Hepatocyte (in vitro differentiated cells): ENCODE results near the gene ETFBKMT. TPM values are rescaled to one million over a fixed set of nuclear protein-coding genes. Genes with fewer than 3 reads are reported as not detected.

ENCODE experiments used
- DNase-seq: peaks from one replicate; pipeline ENCODE4 v3.0.0-alpha.2; 2016; ENCODE audit warnings: low spot score
- H2AFZ ChIP-seq: fragments of 200-600 bp; sonication (generic); 2 replicates; pipeline ENCODE4 v1.6.0; 2016; ENCODE audit warnings: antibody characterized with exemption, mild to moderate bottlenecking
- H3K27ac ChIP-seq: fragments of 200-600 bp; sonication (generic); 2 replicates; pipeline ENCODE4 v1.5.1; 2016; ENCODE audit warnings: mild to moderate bottlenecking
- H3K27me3 ChIP-seq: fragments of 200-600 bp; sonication (generic); 2 replicates; pipeline ENCODE4 v1.6.1; 2016
- H3K36me3 ChIP-seq: fragments of 200-600 bp; sonication (generic); replicated peaks from 2 replicates; pipeline ENCODE4 v1.5.1; 2016; ENCODE audit warnings: low read depth; ENCODE audit not compliant: insufficient read depth
- H3K4me1 ChIP-seq: fragments of 200-600 bp; sonication (generic); 2 replicates; pipeline ENCODE4 v1.5.1; 2016; ENCODE audit warnings: mild to moderate bottlenecking, moderate library complexity; ENCODE audit not compliant: insufficient read depth
- H3K4me2 ChIP-seq: fragments of 200-600 bp; sonication (generic); 2 replicates; pipeline ENCODE4 v1.6.0; 2016
- H3K4me3 ChIP-seq: fragments of 200-600 bp; sonication (generic); 2 replicates; pipeline ENCODE4 v1.5.1; 2016; ENCODE audit warnings: mild to moderate bottlenecking
- H3K79me2 ChIP-seq: fragments of 200-600 bp; sonication (generic); 2 replicates; pipeline ENCODE4 v1.6.0; 2017; ENCODE audit warnings: mild to moderate bottlenecking
- H3K9me2 ChIP-seq: fragments of 200-600 bp; sonication (generic); replicated peaks from 2 replicates; pipeline ENCODE4 v1.6.0; 2017; ENCODE audit warnings: mild to moderate bottlenecking; ENCODE audit not compliant: insufficient read depth
- H3K9me3 ChIP-seq: fragments of 200-600 bp; sonication (generic); 2 replicates; pipeline ENCODE4 v1.5.1; 2016; ENCODE audit warnings: low read depth, mild to moderate bottlenecking
- H4K20me1 ChIP-seq: fragments of 200-600 bp; sonication (generic); 2 replicates; pipeline ENCODE4 v1.6.0; 2016; ENCODE audit warnings: mild to moderate bottlenecking; ENCODE audit not compliant: insufficient read depth, poor library complexity, severe bottlenecking
- CTCF ChIP-seq: fragments of 200-600 bp; sonication (generic); IDR thresholded peaks from 2 replicates; pipeline ENCODE4 v1.5.1; 2016; ENCODE audit warnings: antibody characterized with exemption, mild to moderate bottlenecking; ENCODE audit not compliant: poor library complexity
- EZH2 ChIP-seq: fragments of 200-600 bp; sonication (generic); IDR thresholded peaks from 2 replicates; pipeline ENCODE4 v1.6.1; 2016; ENCODE audit warnings: antibody characterized with exemption, mild to moderate bottlenecking, borderline replicate concordance
- EZH2phosphoT487 ChIP-seq: fragments of 200-600 bp; sonication (generic); IDR thresholded peaks from one replicate; pipeline ENCODE4 v1.6.1; 2018; ENCODE audit warnings: antibody characterized with exemption, mild to moderate bottlenecking, low read depth, moderate library complexity; ENCODE audit not compliant: unreplicated experiment, severe bottlenecking
- WGBS: methylation state at CpG from one replicate; pipeline ENCODE4 v1.1.6; 2016; ENCODE audit warnings: low lambda C conversion rate; ENCODE audit errors: missing lambda C conversion rate; 5-methylcytosine and 5-hydroxymethylcytosine counted together
- polyA plus RNA-seq: library from polyadenylated mRNA; unstranded; fragments of >200 nt; fragmentation: Nextera tagmentation; extraction: Ambion mirVana; gene quantifications from 2 replicates; pipeline ENCODE4 v1.2.1, GENCODE V29; 2016
- total RNA-seq: library from RNA; depleted of rRNA; stranded (reverse); fragments of >200 nt; gene quantifications from 2 replicates; pipeline ENCODE4 v1.2.3, GENCODE V29; 2014

Gene ETFBKMT
- total and polyA plus RNA-seq, 2 experiments from 2014 or later, result 4.7 to 4.9 TPM

GRCh38 chr12:31641509-31642090, 17.9 kb upstream of the ETFBKMT start:
- H3K36me3 ChIP-seq, result no peaks in the 10 kb centered on the region
- no peaks in the 10 kb centered on the region for H3K9me3 ChIP-seq
- no peak overlapping the region for H3K27ac ChIP-seq
- no peak overlapping the region for H3K4me3 ChIP-seq
- no peaks in the 10 kb centered on the region for H4K20me1 ChIP-seq
- WGBS, result 84% methylated on average over 11 of the region's 11 CpGs
- TF ChIP-seq EZH2 (no peak), EZH2phosphoT487 (no peak), CTCF (no peak)
- no peaks in the 10 kb centered on the region for H3K9me2 ChIP-seq
- no peak overlapping the region for H3K4me2 ChIP-seq
- H3K27me3 ChIP-seq, result no peaks in the 10 kb centered on the region
- H3K4me1 ChIP-seq, result no peaks in the 10 kb centered on the region
- H2AFZ ChIP-seq, result no peak overlapping the region
- DNase-seq, result no peak
- H3K79me2 ChIP-seq, result no peaks in the 10 kb centered on the region

GRCh38 chr12:31644536-31644935, 15.0 kb upstream of the ETFBKMT start:
- H3K27ac ChIP-seq, result no peak overlapping the region
- DNase-seq, result no peak
- H3K4me1 ChIP-seq, result no peaks in the 10 kb centered on the region
- H3K36me3 ChIP-seq, result no peaks in the 10 kb centered on the region
- H4K20me1 ChIP-seq, result no peaks in the 10 kb centered on the region
- TF ChIP-seq EZH2phosphoT487 (no peak), EZH2 (no peak), CTCF (no peak)
- H3K9me2 ChIP-seq, result no peaks in the 10 kb centered on the region
- no peaks in the 10 kb centered on the region for H3K9me3 ChIP-seq
- H3K4me3 ChIP-seq, result no peak overlapping the region
- H2AFZ ChIP-seq, result no peak overlapping the region
- H3K4me2 ChIP-seq, result no peak overlapping the region
- WGBS, result 77% methylated on average over 8 of the region's 8 CpGs
- H3K79me2 ChIP-seq, result no peaks in the 10 kb centered on the region
- H3K27me3 ChIP-seq, result no peaks in the 10 kb centered on the region

GRCh38 chr12:31645924-31646323, 13.6 kb upstream of the ETFBKMT start:
- H3K27me3 ChIP-seq, result no peaks in the 10 kb centered on the region
- no peak overlapping the region for H3K4me3 ChIP-seq
- no peaks in the 10 kb centered on the region for H3K9me3 ChIP-seq
- no peak for DNase-seq
- peaks cover 5% of the 10 kb centered on the region for H3K4me1 ChIP-seq
- 87% methylated on average over 5 of the region's 5 CpGs for WGBS
- TF ChIP-seq EZH2, result no peak
- no peak for TF ChIP-seq EZH2phosphoT487
- no peak for TF ChIP-seq CTCF
- H3K27ac ChIP-seq, result no peak overlapping the region
- no peaks in the 10 kb centered on the region for H4K20me1 ChIP-seq
- no peaks in the 10 kb centered on the region for H3K79me2 ChIP-seq
- H3K36me3 ChIP-seq, result no peaks in the 10 kb centered on the region
- H2AFZ ChIP-seq, result no peak overlapping the region
- H3K4me2 ChIP-seq, result no peak overlapping the region
- H3K9me2 ChIP-seq, result no peaks in the 10 kb centered on the region

GRCh38 chr12:31647086-31647491, 12.4 kb upstream of the ETFBKMT start:
- DNase-seq, result no peak
- H3K4me3 ChIP-seq, result no peak overlapping the region
- H2AFZ ChIP-seq, result no peak overlapping the region
- no peak overlapping the region for H3K4me2 ChIP-seq
- H3K36me3 ChIP-seq, result no peaks in the 10 kb centered on the region
- WGBS, result 38% methylated on average over 7 of the region's 7 CpGs
- H3K79me2 ChIP-seq, result no peaks in the 10 kb centered on the region
- H3K4me1 ChIP-seq, result peaks cover 5% of the 10 kb centered on the region
- no peak for TF ChIP-seq EZH2
- TF ChIP-seq CTCF, result no peak
- no peak for TF ChIP-seq EZH2phosphoT487
- no peaks in the 10 kb centered on the region for H4K20me1 ChIP-seq
- H3K9me2 ChIP-seq, result no peaks in the 10 kb centered on the region
- no peaks in the 10 kb centered on the region for H3K9me3 ChIP-seq
- no peaks in the 10 kb centered on the region for H3K27me3 ChIP-seq
- H3K27ac ChIP-seq, result no peak overlapping the region
